Left kidney (tissue), 2 donors: Measurements from ENCODE around the gene UHRF2. TPM values are rescaled to one million over a fixed set of nuclear protein-coding genes. Genes with fewer than 3 reads are reported as not detected.
"Not testable (repeated sequence)": the region's sequence is repeated elsewhere in the genome, so short reads cannot be mapped to it uniquely, and the experiment has no call there.

ENCODE experiments used
- DNase-seq: peaks from one replicate; pipeline ENCODE4 v3.0.0-alpha.2; 2013
- polyA plus RNA-seq: library from polyadenylated mRNA; unstranded; fragments of 120-200 nt; gene quantifications from one replicate; pipeline ENCODE4 v1.2.1, GENCODE V29; 2013; ENCODE audit not compliant: insufficient read length

Gene UHRF2
- polyA plus RNA-seq, 1 donor = 88.7 TPM

DNA sequence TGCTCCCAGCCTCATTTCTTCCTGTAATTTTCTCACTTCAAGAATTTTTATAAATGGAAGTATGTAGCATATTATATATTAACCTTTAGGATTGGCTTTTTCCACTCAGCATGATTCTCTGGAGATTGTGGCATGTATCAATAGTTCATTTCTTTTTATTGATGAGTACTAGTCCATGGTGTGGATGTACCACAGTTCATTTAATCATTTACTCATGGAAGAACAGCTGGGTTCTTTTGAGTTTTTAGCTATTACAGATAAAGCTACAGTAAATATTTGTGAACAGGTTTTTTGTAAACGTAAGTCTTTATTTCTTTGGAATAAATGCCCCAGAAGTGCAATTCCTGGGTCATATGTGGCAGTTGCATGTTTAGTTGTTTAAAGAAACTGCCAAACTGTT is 76.1 kb downstream of the UHRF2 start:
- no peak for DNase-seq

DNA sequence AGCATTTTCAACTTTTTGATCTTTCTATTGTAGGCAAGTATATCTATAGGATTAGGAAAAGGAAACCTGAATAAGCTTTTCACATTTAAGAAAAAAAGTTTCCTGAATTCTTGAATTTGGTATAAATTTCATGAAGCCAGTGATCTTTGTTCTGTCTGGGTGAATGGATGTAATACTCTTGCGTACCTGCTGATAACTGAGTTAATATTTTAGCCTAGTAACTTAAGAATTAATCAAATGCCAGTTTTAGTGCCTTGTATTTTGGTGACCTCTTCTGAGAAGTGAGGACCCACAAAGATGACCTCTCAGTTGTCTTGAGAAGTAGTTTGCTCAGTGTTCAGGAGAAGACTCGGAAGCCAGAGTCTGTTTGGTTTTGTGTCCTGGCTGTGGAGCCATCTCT is 77.9 kb downstream of the UHRF2 start:
- DNase-seq = no peak

DNA sequence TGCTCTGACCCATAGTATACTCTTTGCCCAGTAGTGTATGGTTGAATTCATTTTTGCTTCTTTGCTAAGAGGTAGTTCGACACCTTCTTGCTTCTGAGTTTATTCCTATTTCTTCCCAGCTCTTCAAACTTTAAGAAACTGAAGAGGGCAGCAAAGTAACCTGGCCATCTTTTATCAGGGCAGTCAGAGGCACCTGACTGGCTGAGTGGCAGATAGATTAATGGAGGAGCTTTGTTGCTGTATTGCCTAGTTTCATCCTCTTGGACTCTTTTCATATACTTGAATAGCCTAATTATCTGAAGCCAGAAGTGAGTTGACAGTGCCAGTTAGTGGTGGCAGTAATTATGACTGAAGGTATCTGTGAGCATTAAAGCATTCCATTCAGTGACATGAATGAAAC is 82.5 kb downstream of the UHRF2 start:
- DNase-seq = no peak

DNA sequence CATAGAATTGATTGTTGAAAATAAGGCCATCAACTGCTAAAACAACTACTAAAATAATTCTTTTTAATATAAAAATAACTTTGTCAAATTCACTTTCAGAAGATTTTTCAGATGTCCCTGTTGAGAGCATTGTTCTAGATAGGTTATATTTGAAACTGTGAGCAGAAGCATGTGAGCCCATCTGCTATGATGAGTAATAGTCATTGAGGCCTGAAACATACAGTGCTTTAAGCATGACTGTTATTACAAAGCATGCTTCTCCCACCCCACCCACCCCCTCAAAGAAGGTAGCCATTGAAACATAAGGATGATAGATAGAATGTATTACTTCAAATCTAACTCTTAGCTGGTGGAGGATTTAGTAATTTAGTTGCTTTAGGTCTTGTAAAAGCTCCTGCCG is 86.0 kb downstream of the UHRF2 start:
- DNase-seq = no peak

DNA sequence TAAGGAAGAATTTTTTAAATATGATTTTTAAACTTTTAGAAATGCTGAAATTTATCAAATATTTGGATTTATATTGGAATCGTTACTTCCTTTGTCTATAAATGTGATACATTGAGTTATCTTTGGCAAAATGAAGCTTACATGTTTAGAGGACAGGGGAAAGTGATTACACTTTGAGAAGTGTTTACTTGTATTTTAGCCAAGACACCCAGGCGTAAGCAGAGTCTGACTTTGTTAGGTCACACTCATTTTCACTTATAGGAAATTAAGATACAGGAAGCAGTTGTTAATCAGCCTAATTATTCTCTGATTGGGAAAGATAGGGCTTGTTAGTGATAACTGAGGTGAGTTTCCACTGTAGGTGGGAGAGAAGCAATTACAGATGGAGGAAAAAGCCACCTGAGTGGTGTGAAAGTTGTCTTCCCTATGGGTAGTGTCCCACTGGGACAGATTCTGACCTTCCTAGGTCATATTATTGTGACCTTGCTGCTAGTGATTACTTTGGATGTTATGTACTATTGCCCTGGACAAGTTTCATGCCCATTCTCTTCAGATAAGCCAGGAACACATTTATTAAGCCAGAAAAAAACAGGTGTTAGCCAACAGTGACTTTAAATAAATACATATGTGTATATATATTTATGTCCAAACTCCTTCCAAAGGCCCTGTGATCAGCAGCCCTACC is 88.7 kb downstream of the UHRF2 start:
- DNase-seq = no peak

DNA sequence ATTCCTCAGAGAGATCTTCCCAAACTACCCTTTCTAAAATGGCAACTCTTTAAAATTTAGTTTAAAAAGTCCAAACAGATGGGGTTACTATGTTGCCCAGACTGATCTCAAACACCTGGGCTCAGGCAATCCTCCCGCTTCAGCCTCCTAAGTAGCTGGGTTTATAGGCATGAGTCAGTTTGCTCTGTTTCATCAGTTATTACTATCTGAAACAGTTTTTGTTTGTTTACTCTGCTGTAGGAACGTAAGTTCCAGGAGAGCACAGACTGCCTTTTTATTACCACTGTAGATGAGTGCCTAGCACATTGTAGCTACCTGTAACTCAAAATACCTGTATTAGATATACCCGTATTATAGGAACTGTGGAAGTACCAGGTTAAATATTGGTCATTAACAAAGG is 89.4 kb downstream of the UHRF2 start:
- no peak for DNase-seq

DNA sequence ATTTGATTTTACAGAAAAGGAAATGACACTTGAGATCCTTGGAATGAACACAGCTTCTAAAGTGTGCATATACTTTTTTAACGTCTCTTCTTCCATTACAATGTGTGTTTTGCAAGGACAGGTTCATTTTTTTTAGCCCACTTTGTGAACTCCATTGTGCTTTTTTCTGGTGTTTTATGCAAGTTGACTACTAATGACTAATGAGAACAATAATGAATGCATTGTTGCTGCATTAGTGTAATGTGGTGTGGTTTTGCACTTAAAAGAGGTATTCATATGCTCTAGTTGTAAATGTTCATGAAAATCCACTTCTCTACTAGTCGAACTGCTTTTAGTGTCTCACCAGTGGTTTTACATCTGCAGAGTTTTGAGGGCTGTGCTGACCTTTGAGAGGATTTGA is 93.6 kb downstream of the UHRF2 start:
- no peak for DNase-seq

DNA sequence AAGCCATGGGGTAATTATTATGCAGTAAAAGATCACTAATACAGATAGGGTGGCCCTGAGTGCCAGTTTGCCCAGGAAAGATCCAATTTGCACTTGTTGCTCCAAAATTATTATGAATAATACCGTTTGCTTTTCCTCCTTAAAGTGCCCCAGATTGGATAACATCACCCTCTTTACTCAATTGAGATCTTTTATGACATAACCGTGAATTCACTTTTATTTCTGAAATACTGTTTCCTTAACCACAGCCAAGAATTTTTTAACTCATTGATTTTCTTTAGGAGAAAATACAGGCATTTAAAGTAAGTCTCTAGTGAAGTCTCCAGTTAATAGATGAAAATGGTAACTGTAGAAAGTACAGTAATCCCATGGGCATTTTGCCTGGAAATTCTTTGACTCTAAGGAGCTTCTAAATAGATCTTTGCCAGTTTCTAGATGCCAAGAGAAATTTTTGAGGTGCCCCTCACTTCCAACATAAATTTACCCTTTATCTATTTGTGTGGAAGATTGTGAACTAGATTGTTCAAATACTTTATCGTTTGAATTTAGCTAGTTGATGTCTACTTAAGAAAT is 99.2 kb downstream of the UHRF2 start:
- DNase-seq = no peak

DNA sequence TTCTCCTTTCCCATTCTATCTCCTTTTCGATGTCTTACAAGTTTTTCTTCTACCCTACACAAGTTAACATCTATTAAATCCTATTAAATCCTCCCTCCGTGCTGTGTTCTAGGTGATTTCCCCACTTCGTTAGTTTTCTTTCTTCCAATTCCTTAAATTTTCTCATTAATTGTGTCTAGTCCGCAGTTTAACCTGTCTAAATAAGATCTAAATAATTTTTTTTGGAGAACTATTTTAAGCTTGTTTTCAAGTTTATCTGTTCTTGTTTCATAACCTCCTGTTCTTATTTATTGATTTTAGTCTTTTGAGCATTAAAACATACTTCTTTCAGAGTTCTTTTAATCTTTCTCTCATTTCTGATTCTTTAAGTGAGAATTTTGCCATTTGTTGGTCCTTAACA is 109.3 kb downstream of the UHRF2 start:
- no peak for DNase-seq

DNA sequence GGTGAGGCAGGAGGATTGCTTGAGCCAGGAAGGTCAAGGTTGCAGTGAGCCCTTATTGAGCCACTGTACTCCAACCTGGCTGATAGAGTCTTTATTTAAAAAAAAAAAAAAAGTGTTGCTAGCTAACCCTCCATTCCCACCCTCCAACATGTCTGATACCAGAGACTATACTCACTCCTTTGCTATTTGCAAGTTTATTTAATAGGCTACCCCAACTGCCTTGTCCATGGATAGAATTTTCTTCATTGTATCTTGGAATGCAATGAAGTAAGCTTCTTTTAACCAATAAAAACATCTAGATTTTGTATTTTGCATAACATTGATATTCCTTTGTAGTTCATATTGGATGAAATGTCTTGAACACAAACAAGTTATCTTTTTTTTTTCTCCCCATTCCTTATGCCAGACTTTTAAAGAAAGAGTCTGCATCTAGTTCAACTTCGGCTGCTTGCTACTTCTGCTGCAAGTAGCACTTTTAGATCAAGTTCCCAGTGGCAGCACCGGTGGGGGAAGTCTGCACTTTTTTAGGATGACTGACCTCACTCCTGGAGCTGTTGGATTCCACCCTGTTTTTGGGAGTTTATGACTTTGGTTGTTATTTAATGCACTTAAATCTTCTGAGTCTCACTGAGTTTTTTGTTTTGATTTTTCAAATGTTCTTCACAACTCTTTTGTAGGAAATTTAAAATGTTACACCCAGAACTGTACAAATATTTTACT is 112.5 kb downstream of the UHRF2 start:
- no peak for DNase-seq

DNA sequence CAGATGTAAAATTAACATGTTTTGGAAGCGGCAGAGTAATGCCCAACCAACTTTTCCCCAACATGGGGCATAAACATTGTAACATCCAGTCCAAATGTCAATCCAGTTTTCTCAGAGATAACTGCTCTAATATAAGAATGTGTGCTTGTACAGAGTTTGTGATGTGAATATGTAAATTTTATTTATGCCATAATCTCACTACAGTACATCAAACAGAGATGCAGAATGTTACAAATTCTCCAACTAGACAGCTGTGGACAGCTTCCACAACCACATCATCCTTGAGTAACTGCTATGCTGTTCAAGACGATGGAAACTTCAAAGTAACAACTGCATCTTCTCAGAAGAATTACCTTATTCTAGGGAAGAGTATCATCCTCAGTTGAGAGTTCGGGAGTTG is 122.6 kb downstream of the UHRF2 start:
- DNase-seq = no peak

DNA sequence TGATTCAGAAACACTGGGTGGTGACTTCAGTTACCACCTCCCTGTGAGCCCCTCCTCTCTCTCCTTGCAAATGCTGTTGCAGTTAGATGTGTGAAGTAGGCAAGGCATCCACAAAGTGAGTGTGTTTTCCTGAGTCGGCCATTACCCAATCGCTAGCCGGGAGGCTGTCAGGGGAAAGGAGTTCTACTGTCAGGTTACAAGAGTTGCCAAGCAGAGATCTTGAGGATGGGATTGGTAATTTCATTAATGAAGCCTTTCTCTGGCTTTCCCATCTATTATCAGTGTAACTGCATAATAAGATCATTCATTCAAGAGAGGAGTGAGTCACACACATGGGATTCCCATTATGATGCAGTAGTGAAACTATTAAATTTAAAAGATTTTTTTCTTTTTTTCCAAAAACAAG is 125.7 kb downstream of the UHRF2 start:
- DNase-seq = no peak

DNA sequence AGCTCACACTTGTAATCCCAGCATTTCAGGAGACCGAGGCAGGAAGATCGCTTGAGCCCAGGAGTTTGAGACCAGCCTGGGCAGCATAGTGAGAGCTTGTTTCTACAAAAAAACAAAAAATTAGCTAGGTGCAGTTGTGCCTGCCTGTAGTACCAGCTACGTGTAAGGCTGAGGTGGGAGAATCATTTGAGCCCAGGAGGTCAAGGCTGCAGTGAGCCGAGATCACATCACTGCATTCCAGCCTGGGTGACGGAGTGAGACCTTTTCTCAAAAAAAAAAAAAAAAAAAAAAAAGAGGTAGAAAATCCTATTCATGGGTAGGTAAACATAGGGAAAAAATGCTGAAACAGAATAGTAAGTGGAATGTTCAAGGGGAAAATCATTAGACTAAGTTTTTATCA is 129.6 kb downstream of the UHRF2 start:
- DNase-seq = not testable (repeated sequence)

DNA sequence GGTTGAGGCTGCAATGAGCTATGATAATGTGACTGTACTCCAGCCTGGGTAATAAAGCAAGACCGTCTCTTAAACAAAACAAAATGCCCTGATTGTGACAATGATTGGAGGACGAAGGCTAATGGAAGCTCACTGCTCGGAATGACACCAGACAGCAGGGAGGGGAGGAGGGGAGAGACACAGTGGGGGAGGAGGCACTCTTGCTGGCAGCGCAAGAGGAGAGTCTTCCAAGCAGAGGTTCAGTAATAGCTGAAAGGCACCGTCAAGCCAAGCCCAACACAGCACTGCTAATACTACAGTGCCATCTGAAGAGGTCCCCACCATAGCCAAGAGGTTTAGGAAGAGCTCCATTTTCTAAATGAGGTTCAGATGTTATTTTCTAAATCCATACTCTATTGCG is 130.2 kb downstream of the UHRF2 start:
- DNase-seq = no peak

DNA sequence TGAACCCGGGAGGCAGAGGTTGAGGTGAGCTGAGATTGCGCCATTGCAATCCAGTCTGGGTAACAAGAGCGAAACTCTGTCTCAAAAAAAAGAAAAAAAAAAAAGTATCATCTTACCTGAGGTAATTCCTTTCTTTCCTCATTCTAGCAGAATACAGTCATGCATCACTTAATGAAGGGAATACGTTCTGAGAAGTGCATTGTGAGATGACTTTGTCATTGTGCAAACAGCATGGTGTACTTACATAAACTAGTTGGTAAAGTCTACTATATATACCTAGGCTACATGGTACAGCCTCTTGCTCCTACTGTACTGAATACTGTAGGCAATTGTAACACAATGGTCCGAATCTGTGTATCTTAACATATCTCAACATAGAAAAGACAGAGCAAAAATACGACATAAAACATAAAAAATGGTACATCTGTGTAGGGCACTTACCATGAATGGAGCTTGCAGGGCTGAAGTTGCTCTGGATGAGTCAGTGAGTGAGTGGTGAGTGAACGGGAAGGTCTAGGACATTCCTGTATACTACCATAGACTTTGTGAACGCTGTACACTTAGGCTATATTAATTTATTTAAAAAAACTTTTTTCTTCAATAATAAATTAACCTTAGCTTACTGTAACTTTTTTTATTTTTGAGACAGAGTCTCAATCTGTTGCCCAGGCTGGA is 132.2 kb downstream of the UHRF2 start:
- no peak for DNase-seq

DNA sequence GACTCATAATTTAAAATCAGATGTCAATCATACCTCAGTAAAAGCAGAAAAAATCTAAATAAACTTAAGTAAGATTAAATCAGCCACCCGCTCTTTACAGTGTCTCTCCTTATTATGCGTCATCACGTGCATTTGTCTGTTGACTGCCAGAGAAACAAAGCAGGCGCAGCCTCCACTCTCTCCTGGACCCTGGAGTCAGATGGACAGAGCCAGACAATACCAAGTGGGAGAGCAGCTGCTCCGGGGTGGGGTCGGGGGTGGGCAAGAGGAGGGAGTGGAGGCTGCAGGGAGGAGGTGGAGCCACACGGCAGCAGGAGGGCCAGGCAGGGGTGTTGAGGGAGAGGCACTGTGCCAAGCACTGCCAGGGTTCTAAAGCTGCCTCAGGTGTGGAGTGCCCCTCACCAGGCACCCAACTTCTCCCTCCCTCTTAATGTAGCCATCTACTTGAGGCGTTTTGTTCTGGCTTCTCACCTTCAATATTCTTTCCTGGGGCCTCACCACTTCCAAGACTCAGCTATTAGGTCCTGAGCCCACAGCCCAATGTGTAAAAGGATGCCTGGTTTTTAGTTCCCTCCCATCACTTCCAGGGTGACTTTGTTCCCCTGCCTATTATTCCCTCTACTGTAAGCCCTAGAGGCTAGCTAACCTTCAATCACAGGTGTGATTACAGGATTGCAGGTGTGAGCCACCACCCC is 136.3 kb downstream of the UHRF2 start:
- DNase-seq = no peak

DNA sequence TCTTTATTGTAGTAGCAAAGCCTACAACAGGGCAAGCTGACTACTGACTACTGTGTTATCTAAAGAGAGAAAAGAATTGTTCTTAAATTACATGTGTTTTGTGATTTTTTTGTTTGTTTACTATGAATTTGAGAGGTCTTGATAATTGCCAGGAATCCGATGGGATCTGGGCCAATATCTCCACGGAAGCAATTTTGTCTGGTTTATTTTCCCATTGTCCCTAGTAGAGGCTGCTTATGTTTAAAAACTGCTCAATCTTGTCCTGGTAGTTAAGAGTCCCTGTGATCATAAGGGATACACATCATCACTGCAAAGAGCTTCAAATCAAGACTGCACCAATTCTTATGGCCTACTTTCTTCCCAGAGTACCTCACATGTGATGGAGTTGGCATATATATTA is 138.1 kb downstream of the UHRF2 start:
- DNase-seq = no peak

DNA sequence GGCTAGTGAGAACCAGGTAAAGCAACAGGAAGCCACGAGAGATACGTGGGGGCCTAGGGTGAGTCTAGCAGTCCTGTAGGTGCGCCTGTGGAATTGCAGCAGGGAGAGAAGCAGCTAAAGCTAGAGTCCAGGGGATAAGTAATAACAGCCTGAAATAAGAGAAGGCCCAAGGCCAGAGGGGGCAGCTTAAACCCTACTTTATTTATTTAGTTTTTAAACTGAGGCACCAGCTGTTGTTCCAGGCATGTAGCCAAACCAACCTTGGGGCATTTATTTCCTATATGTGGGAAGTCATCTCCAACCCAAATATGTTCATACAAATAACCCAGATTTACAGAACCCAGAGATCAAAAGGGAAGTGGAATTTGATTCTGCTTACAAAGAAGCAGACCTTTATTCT is 139.0 kb downstream of the UHRF2 start:
- DNase-seq = no peak

DNA sequence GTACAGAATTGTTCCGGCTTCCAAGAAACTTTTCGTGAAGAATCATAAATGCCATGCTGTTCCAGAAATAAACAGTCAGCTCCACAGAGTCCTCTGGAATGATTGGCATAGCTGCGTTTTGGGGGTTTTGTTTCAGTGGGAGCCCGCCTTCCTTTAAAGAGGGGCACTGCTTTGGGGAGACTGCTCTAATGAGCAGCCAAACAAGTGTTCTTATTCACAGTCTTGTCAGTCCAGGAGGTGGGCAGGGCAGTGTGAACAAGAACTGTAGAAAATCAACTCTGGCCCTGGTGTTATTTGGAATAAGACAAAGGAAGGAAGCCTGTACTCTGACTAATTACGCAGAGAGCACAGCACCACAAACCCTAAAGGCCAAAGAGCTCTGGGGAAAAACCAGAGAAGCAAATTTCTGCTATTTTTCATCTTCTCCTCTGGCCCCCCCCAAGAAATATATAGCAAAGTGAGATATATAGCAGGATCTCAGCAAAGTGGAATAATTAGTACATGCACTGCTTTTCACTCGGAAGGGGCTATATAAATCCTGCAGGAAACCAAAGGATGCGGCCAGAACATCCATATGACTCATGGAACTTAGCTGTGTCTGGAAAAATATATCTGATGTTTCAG is 139.6 kb downstream of the UHRF2 start:
- no peak for DNase-seq

DNA sequence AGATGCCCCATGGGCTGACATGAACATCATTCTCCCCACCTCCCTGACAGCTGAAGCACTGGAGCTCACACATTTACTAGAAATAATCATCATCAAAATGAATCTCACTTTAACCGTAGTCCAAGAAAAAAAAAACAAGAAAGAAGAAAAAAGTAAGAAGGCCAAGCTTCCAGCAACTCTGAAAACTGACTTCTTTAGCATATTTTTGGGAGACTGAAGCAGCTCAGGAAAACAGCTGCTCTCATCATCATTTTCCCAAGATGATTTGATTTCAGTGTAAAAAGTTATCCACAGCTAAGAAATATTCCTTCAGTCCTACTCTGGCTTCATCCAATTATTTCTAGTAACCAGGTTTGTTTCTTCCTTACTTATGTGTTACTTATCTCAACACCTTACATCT is 140.9 kb downstream of the UHRF2 start:
- DNase-seq = no peak
